GM21619 (cell line): ENCODE data around the gene PRR12.
A peak's percentile ranks its signal among the peaks of the same experiment; 100 is the strongest.
"Not testable (repeated sequence)": the region's sequence is repeated elsewhere in the genome, so short reads cannot be mapped to it uniquely, and the experiment has no call there.

Experiments used
- ATAC-seq: cut with Tn5 transposase; IDR thresholded peaks from one replicate; pipeline ENCODE4 v1.9.1; 2021; ENCODE audit not compliant: unreplicated experiment

Gene PRR12

DNA sequence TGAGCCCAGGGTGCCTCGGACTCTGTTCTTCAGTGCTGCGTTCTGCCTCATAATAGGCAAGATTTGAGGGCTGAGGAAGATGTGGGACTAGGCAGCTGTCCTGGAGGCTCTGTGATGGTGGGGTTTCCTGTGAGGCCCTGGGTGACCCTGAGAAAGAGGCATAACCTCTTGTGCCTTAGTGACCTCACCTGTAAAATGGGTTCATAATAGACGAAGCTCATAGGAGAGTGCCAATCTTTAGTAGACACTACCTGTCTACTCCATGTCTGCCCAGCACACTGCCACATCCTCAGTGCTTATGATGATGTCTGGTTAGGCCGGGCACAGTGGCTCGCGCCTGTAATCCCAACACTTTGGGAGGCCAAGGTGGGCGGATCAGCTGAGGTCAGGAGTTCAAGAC is 25.6 kb downstream of the PRR12 start:
- no peak for ATAC-seq

DNA sequence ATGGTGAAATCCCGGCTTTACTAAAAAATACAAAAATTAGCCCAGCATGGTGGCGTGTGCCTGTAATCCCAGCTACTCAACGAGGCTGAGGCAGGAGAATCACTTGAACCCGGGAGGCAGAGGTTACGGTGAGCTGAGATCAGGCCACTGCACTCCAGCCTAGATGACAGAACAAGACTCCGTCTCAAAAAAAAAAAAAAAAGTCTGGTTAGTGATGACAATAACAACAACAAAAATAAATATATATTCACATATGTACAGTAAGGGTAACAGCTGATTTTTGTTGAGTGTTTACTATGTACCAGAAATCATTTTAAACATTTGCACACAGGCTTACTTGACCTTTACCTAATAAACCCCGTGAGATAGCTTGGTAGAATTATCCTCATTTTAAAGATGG is 26.0 kb downstream of the PRR12 start:
- no peak for ATAC-seq

DNA sequence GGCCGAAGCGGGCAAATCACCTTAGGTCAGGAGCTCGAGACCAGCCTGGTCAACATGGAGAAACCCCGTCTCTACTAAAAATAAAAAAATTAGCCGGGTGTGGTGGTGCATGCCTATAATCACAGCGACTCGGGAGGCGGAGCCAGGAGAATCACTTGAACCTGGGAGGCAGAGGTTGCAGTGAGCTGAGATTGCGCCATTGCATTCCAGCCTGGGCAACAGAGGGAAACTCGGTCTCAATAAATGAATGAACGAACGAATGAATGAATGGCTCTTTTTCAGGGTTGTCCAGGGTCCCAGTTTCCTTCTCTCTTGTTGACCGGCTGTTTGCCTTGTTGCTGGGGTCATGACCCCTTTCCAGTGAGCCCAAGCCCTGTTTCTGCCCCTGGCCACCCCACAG is 26.9 kb downstream of the PRR12 start:
- ATAC-seq, result not testable (repeated sequence)

DNA sequence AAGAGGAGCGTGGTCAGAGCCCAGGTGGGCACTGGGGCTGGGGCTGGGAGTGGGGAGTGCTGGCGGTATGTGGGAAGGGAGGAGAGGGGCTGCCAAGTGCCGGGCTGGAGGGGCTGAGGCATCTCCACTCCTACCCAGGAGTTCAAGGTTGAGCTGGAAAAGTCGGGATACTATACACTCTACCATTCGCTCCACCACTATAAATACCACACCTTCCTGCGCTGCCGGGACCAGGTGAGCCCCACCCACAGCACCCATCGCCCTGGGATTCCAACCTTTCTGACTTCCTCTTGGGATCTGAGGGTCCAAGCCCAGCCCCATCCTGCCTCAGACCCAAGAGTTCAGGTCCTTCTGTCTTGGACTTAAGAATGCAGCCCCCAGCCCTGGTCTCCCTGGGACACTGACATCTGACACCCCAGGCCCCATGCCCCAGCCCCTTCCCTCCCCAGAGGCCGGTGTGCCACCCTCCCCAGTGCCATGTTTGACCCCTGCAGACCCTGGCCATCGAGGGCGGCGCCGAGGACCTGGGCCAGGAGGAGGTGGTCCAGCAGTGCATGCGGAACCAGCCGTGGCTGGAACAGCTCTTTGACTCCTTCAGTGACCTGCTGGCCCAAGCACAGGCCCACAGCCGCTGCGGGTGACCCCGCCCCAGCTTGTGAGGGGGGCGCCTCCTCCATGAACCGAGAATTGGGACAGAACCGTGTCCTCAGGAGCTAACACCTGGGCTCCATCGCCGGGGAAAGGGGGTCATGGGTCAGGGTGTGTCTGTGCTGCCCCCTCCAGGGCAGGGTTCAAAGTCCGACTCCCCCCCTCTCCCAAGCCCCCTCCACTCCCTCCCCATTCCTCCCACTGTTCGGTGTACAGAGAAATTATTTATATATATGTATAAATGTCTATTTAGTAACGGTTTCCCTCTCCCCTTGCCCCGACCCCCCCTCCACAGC is 34.3 kb downstream of the PRR12 start:
- ATAC-seq, result no peak

DNA sequence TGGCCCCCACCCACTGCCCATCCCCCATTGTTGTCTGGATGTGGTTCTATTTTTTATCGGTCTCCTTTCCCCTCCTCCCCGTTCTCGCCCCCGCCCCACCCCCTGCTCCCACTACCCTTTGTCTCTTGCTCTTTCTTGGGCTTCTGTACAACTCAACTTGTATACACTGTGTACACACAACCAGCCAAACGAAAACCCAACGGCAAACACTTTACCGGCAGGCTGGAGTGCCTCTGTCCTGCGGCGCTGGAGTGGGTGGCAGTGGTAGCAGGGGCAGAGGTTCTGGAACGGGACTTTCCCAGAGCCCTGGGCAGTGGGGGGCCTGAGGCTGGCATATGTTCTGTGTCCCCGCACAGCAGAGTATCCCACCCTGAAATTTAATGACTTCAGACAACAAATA is 35.2 kb downstream of the PRR12 start:
- ATAC-seq, result no peak

DNA sequence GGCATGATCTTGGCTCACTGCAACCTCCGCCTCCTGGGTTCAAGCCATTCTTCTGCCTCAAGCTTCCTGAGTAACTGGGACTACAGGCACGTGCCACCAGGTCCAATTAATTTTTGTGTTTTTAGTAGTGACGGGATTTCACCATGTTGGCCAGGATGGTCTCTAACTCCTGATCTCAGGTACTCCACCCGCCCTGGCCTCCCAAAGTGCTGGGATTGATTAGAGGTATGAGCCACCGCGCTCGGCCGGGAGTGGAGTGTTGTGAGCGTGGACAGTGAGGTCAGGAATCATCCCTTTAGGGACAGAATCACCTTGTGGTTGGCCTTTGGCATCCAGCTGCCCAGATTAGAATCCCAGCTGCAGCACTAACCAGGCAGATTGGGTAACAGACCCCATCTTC is 38.7 kb downstream of the PRR12 start:
- ATAC-seq, result no peak

DNA sequence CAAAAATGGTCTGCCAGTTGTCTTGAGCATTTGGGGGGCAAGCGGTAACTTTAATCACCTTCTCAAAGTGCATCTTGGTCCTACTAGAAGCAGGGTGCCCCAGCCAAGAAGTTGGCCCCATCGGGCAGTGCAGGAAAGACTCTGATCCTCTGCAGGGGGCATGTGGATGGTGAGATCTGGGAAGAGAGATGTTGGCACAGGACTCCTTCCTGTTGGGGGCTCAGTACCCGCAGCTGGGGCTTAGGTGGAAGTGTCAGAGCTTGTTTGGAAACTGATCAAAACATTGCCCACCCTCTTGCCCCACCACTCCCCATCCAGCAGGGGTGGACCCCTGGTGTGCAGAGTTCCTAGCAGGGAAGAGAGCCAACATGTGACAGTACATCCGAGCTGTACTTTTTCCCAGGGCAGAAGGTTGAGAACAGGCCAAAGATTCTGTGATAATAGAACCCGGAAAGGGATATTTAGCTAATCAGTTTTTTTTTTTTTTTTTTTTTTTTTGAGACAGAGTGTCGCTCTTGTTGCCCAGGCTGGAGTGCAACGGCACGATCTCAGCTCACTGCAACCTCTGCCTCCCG is 40.1 kb downstream of the PRR12 start:
- no peak for ATAC-seq

DNA sequence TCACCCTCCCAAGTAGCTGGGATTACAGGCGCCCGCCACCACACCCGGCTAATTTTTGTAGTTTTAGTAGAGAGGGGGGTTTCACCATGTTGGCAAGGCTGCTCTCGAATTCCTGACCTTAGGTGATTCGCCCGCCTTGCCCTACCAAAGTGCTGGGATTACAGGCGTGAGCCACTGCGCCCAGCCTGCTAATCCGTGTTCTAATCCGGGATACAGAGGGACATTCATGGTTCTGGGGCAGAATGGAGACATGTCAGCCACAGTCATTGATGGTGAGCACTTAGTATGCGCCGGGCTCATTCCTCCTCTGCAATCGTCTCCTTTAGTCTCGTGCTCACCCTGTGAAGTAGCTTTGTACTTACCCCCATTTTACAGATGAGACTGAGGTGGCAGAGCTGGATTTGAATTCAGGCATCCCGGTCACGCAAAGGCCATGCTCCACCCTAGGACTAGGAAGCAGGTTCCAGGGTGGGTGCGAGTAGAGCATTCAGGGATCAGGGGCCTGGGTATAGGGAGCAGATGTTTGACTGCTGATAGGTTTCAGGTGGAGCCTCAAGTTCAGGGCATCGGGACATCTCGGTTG is 40.7 kb downstream of the PRR12 start:
- ATAC-seq, result no peak

DNA sequence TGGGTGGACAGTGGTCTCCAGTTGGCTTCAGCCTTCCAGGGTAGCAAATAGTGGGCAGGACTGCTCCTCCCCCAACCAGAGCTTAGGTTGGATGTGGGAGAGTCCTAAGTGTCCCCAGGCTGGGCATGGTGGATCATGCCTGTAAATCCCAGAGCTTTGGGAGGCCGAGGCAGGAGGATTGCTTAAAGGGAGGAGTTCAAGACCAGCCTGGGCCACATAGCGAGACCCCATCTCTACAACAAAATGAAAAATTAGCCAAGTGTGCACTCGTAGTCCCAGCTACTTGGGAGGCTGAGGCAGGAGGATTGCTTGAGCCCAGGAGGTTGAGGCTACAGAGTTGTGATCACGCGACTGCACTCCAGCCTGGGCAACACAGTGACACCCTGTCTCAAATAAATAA is 41.6 kb downstream of the PRR12 start:
- ATAC-seq, result no peak

DNA sequence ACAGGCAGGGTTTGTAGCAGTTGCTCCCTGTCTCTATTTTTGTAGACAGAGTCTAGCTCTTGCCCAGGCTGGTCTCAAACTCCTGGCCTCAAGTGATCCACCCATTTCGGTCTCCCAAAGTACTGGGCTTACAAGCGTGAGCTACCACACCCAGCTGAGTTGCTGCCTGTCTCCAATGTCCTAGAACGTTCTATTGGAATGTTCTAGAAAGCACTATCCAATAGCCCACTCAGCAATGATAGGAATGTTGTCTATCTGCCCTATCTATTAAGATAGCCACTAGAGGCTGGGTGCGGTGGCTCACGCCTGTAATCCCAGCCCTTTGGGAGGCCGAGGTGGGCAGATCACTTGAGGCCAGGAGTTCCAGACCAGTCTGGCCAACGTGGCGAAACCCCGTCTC is 42.3 kb downstream of the PRR12 start:
- ATAC-seq, result not testable (repeated sequence)

DNA sequence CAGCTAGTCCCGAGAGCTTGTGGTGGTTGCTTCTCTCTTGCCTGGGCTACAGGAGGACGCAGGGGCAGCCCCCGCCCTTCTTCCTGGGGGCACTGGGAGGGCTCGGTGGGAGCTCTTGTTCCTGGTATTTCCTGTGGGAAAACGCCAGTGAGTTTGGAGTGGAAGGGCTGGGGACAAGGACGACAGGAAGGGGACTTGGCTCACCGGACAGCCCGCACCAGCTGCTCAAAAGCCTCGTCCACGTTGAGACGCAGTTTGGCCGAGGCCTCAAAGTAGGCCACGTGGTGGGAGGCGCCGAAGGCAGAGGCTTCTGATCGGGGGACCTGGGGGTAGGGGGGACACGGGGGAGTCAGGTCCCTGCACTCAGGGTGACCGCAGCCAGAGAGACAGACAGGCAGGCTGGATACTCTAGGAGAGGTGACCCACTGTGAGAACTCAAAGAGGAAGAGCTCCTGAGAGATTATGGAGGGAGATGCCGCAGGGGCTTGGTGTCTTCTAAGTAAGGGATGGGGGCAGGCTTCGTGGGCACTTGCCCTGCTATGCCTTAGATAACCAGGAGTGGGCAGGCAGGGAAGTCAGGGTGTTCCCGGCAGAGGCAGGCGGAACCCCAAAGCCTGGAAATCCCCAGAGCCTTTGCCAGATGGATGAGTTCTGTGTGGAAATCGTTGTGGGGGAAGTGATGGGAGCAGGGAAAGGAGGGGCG is 44.7 kb downstream of the PRR12 start:
- ATAC-seq, result no peak

DNA sequence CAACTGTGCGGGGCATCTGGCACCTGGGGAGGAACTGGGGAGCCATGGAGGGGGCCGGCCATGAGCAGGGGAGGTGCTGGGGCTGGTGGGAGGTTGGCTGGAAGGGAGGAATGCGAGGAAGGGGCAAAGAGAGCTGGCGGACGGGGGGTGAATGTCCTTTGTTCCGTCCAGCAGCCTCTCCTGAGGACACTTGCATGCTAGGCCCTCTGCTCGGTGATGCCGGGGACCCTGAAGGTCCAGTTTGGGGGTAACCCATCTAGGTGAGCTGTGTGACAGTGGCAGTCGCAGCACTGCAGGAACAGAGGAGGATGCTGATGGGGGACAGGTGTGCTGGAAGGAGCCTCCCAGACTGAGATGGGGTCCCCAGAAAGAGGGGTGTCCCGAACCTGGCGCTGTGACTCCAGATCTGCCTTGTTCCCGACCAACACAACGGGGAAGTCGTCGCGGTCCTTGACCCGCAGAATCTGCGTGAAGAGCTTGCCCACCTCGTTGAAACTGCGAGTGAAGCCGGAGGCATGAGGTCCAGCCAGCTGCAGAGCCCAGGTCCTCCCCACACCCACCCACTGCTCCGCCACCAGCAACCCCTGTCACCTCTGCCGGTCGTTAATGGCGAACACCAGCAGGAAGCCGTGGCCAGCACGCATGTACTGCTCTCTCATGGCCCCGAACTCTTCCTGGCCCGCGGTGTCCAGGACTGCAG is 45.4 kb downstream of the PRR12 start:
- no peak for ATAC-seq

DNA sequence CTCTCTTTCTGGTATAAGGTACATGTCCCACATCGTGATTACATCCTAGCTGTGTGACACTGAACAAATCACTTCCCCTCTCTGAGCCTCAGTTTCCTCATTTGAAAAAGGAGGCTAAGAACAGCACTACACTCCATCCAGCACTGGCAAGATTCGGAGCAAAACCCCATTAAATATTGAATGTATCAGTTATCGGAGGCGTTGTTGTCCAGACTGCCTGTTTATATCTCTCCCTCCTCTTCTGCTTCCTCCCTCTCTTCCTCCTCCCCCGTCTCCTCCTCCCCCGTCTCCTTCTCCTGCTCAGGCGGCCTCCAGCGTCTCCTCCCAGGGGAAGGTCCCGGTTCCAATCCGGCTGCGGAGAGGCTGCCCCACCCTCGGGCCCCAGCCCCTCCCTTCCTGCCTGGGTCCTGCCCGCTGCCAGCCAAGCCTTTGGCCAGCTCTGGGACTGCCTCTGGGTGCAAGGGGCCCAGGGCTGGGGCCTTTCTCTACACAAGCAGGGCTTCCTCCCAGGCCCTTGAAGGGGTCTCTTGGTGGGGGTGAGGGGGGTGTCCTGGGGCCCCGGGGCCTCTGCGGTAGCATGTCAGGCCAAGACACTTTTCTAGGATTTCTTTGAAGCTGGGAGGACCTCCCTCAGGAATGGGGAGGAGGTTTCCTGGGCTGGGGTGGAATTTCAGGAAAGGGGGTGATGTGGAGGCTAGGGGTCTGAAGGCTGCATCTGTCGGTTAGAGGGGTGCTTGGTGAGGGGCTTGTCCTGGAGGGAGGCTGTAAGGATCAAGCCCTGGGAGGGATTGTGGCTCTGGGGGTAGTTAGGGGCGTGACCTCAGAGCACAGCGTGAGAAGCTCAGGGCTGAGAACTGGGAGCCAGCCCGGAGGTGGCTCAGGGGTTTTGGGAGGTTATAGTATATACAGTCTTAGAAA is 47.1 kb downstream of the PRR12 start:
- no peak for ATAC-seq

DNA sequence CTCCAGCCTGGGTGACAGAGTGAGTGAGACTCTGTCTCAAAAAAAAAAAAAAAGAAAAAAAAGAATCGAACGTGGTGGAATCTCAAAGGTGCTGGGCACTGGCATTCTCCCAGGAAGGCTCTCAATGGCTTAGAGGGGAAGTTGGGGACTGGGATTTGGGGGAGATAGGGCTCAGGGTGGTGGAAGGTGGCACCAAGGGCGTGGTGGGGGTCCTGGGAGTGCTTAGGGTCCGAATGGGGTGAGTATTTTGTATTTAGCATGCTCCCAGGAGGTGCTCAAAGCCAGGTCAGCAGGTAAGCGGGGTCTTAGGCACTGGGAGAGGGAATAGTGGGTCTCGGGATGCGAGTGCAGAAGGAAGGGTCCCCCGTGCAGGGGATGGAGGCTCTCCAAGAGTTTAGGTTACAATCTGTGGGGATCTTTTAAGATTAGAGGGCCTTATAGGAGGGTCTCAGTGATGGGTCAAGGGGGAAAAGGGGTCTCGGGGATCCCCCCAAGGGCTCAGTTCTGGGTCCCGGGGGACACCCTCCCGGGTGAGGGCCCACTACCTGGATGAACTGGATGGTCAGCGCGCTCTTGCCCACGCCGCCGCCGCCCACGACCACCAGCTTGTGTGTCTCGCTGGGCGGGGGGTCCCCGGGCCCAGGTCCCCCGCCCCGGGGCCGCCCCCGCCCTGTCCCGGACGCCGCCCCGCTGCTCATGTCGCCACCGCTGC is 48.6 kb downstream of the PRR12 start:
- no peak for ATAC-seq

DNA sequence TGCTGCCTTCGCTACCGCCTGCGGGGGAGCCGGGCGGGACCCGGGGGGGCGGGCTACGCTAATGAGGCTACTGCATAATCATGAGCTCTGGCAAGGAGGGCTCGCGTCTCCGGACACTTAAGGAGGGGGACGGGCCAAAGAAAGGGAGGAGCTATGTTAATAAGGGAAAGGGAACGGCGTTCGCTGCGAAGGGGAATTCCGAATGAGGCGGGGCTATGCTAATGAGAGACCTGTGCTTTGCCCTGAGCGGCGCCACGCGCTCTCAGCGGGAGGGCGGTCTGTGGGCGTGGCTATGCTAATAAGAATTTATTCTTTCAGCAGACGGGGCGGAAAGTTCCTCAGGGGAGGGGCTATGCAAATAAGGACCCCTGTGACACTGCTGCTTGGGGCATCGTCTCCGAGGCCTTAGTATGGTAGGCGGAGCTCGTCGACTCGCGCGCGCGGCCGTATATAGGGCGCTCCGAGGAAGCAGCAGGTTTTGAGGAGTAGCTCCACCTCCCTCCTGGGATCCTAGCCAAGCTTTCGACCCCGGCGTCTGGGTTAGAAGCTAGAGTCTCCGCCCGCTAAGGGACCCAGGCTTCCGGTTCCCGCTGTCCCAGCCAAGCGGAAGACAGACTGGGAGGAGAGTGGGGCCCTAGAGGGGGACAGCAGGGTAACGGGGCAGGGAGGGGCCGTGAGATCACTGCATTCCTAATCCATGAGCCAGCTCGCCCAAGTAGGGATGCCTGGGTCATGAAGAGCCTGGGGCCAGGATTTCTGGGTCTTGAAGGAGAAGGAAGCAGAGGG is 49.3 kb downstream of the PRR12 start, which contains the start of gene RRAS:
TSS of gene RRAS (minus strand) at position 31 of the 786 bp plus-strand sequence. CDS start 45 bp downstream, outside the sequence.
- ATAC-seq, result peak; percentile 51

DNA sequence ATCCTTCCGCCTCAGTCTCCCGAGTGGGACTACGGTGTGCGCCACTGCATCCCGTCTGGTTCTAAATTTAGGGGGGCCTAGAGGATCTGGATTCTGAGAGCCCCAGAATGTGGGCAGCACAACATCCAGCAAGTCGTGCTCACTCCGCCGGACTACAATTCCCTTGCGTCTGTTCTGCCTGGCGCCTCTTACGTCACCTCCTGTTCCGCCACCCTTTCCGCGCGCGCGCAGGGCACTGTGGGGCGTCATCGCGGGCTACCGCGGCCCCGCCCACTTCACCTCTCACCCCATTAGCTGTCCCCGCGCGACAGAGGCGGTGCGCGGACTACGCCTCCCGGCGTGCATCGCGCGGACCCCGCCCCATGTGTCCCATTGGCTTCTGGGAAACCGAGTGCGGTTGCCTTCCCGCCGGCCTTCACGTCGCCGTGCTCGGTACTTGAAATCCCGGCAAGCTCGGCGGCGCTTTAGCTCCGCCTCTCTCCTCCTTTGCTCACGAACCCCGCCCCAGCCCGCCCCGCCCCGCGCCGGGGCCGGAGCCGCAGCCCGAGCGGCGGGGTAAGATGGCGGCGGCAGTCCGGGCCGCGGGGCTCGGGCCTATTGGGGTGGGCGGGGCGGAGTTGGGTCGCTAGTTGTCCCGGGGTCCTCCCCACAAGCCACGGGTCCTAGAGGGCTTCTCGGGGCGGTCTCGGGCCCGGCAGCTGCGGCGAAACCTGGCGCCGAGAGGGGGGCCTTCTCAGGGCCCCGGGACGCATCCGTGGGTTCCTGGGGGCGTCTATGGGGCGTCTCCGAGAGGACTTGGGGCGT is 50.9 kb downstream of the PRR12 start, which contains the start of gene SCAF1:
TSS of gene SCAF1 (plus strand) at position 522 of the 804 bp plus-strand sequence. CDS start 2,818 bp downstream, outside the sequence.
- ATAC-seq, result peak; percentile 48

DNA sequence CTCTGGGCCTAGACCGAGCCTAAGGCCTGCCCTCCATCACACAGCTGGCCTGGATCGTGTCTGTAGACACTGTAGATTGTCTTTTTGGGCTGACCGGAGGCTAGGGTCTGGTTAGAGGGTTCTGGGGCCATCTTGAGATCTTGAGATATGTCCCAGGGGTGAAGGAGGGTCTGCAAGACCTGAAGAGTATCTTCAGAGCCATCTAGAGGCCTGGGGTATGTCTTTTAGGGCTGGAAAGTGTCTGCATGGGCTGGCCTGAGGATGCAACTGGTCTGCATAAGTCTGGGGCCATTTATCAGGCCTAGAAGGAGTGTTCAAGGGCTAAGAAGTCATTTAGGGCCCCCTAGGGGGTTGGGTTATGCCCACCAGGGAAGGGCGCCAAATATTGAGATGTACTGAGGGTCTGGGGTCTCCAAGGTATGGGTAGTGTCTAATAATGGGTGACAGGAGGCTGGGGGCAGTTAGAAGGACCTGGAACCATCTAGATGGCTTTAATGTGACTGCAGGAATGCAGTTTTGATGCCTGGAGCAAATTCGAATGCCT is 51.6 kb downstream of the PRR12 start:
- ATAC-seq, result no peak
